Sigmoid colon (tissue), 7 donors: Measurements from ENCODE around the gene BNC1. TPM values are rescaled to one million over a fixed set of nuclear protein-coding genes. Genes with fewer than 3 reads are reported as not detected.

Source experiments
- DNase-seq: peaks from one replicate; pipeline ENCODE4 v3.0.0-alpha.2; 2019
- H3K27ac ChIP-seq, 4 donors: fragments of 200-600 bp; sonication (generic); one replicate each; pipeline ENCODE4 v1.5.1; 2016 to 2019; ENCODE audit warnings: mild to moderate bottlenecking in 1 of 4
- H3K27me3 ChIP-seq, 3 donors: fragments of 200-600 bp; sonication (generic); one replicate each; pipeline ENCODE4 v1.5.1; 2019; ENCODE audit warnings: mild to moderate bottlenecking in 1 of 3
- H3K36me3 ChIP-seq, 4 donors: fragments of 200-600 bp; sonication (generic); one replicate each; pipeline ENCODE4 v1.5.1; 2016 to 2019
- H3K4me1 ChIP-seq, 4 donors: fragments of 200-600 bp; sonication (generic); one replicate each; pipeline ENCODE4 v1.5.1; 2017 to 2019
- H3K4me3 ChIP-seq, 4 donors: fragments of 200-600 bp; sonication (generic); one replicate each; pipeline ENCODE4 v1.5.1; 2017 to 2019; ENCODE audit warnings: mild to moderate bottlenecking in 2 of 4, moderate library complexity in 1 of 4
- H3K9me3 ChIP-seq, 4 donors: fragments of 200-600 bp in 3 of 4; sonication (generic) in 3 of 4; one replicate each; pipeline versions ENCODE4 v1.5.1 to v1.6.1; 2013 to 2019
- EP300 ChIP-seq, 4 donors: sonication (generic); formaldehyde crosslinking; IDR thresholded peaks; one replicate each; pipeline ENCODE4 v1.6.1; 2017; ENCODE audit warnings: antibody characterized with exemption in 4 of 4
- POLR2A ChIP-seq, 2 donors: fragments of 450-650 bp; IDR thresholded peaks; one replicate each; pipeline ENCODE4 v1.6.1; 2016; ENCODE audit warnings: antibody characterized with exemption in 2 of 2, mild to moderate bottlenecking in 2 of 2, moderate library complexity in 2 of 2
- POLR2AphosphoS5 ChIP-seq, 4 donors: sonication (generic); formaldehyde crosslinking; IDR thresholded peaks; one replicate each; pipeline ENCODE4 v1.6.1; 2017; ENCODE audit warnings: antibody characterized with exemption in 4 of 4
- WGBS, 2 donors: extraction: QIAGEN DNeasy Blood & Tissue Kit; methylation state at CpG; one replicate each; pipeline ENCODE4 v1.1.7; 2013; 5-methylcytosine and 5-hydroxymethylcytosine counted together
- intact Hi-C: fragments of 100-400 bp; cut with DNase I; formaldehyde crosslinking; loops from one replicate; pipeline ENCODE4 v1.15.1; 2023
- polyA plus RNA-seq, 3 donors: library from polyadenylated mRNA; stranded (reverse); fragments of 200-250 nt; gene quantifications; one replicate each; pipeline ENCODE4 v1.2.3, GENCODE V29; 2013
- total RNA-seq, 4 donors: library from RNA; depleted of rRNA; stranded (reverse); fragments of >200 nt; gene quantifications; one replicate each; pipeline ENCODE4 v1.1.0, GENCODE V29; 2016
- TF ChIP-seq, protein P1 (sequence below), 4 experiments: fragments of 450-650 bp in 3 of 4; fragments of 200-600 bp in 1 of 4; IDR thresholded peaks; one replicate each; pipeline ENCODE4 v1.5.1; 2016 to 2019; ENCODE audit warnings: antibody characterized with exemption in 4 of 4, mild to moderate bottlenecking in 3 of 4, moderate library complexity in 2 of 4
- donor health status: healthy with polysubstance abuse.
- donor health status: Bipolar disorder and iron deficiency.
- donor health status: healthy.

Gene BNC1
- total and polyA plus RNA-seq, 7 donors, result under 0.01 to 0.36 (median 0.14) TPM; not detected in 2

DNA sequence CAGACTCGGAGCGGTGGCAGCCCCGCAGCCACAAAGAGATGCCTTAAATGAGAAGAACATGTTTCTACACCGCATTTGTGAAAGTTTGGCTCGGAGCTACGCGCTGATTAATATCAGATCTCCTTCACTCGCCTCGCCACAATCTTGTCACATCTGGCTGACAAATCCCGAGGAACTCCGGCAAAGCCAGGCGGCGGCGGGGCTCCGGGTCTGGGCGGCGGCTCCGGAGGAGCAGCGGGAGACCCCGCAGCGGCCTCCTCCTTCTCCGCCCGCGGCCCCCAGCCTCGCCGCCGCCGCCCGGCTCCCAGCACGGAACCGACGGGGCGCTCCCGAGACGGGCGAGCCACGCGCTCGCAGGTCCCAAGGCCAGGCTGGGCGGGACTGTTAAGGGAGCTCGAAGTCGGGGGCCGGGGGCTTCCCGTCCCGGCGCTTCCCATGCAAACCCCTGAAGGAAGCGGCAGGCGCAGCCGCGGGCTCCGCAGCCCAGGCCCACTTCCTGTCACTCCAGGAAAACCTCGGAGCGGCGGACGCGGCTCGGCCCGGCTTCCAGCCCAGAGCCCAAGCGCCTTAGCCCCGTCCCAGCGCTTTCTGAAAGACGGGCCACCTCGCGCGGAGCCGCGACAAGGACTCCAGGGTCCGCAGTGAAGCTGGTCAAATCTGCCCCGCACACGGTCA is 1.2 kb downstream of the BNC1 start:
- H3K27ac ChIP-seq, result no peak overlapping the region
- peak overlapping the region; percentile 16 to 50 (median 42) for H3K4me3 ChIP-seq
- H3K27me3 ChIP-seq, result peaks cover 17 to 74% (median 54%) of the 10 kb centered on the region in 3 donors
- TF ChIP-seq POLR2AphosphoS5 (IDR thresholded peaks at IDR 0.05) (no peak), POLR2A (IDR thresholded peaks at IDR 0.05) (no peak), EP300 (IDR thresholded peaks at IDR 0.05) (no peak)
- TF ChIP-seq, protein P1, sequence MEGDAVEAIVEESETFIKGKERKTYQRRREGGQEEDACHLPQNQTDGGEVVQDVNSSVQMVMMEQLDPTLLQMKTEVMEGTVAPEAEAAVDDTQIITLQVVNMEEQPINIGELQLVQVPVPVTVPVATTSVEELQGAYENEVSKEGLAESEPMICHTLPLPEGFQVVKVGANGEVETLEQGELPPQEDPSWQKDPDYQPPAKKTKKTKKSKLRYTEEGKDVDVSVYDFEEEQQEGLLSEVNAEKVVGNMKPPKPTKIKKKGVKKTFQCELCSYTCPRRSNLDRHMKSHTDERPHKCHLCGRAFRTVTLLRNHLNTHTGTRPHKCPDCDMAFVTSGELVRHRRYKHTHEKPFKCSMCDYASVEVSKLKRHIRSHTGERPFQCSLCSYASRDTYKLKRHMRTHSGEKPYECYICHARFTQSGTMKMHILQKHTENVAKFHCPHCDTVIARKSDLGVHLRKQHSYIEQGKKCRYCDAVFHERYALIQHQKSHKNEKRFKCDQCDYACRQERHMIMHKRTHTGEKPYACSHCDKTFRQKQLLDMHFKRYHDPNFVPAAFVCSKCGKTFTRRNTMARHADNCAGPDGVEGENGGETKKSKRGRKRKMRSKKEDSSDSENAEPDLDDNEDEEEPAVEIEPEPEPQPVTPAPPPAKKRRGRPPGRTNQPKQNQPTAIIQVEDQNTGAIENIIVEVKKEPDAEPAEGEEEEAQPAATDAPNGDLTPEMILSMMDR (IDR thresholded peaks at IDR 0.05), result no peak
- intact Hi-C loops, result no loop called here
- no peaks in the 10 kb centered on the region for H3K36me3 ChIP-seq
- WGBS, 2 donors, result 2 to 7% methylated on average over 70 of the region's 70 CpGs
- H3K9me3 ChIP-seq, result no peaks in the 10 kb centered on the region
- peaks cover 0 to 19% (median 16%) of the 10 kb centered on the region in 4 donors for H3K4me1 ChIP-seq
- no peak for DNase-seq

DNA sequence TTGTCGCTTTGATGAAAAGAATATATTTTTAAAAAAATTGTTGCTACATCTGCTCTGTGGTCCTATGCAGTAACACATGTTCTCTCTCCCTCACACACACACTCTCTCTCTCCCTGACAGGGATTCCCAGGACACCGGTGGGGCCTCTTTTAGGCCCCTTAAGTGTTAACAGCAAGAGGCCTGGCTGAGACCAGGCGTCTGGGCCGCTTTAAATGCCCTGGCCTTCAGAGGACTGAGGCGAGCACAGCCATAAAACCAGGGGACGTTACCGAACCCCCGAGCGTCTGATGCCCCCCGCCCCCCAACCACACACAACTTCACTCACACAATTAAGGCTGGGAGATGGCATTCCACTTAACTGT is 1.7 kb downstream of the BNC1 start:
- no peak for TF ChIP-seq EP300 (IDR thresholded peaks at IDR 0.05)
- no peak for TF ChIP-seq POLR2A (IDR thresholded peaks at IDR 0.05)
- no peak for TF ChIP-seq POLR2AphosphoS5 (IDR thresholded peaks at IDR 0.05)
- TF ChIP-seq, protein P1 (IDR thresholded peaks at IDR 0.05), result no peak
- Histone ChIP-seq H3K27ac (no peak overlapping the region), H3K9me3 (no peaks in the 10 kb centered on the region), H3K36me3 (no peaks in the 10 kb centered on the region), H3K4me1 (peaks cover 0 to 19% (median 16%) of the 10 kb centered on the region in 4 donors), H3K4me3 (peak overlapping the region in 3 of 4 donors; percentile 35 to 50 (median 50)), H3K27me3 (peaks cover 17 to 79% (median 54%) of the 10 kb centered on the region in 3 donors)
- intact Hi-C loops, result no loop called here
- no peak for DNase-seq
- 15 to 20% methylated on average over 10 of the region's 10 CpGs for WGBS, 2 donors

DNA sequence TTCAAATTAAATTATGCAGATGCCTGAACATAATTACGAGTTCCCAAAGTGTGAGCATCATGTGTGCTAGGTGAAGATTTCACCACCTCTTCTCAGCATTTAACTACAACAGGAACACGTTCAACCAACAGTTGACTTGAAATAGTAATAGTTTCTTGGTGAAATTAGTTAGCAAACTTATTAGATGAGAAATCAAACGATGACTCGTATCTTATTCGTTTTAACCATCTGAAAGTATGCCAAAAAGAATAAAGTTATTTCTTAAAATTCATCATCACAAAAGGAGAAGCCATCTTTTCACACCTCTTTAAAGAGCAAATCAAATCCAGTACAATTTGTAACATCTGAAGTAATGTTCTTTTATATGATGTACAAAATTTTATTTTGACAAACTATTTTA is 2.3 kb downstream of the BNC1 start:
- no peak for TF ChIP-seq POLR2A (IDR thresholded peaks at IDR 0.05)
- TF ChIP-seq, protein P1 (IDR thresholded peaks at IDR 0.05), result no peak
- no peak for TF ChIP-seq EP300 (IDR thresholded peaks at IDR 0.05)
- no peak for TF ChIP-seq POLR2AphosphoS5 (IDR thresholded peaks at IDR 0.05)
- Histone ChIP-seq H3K27me3 (peaks cover 17 to 85% (median 54%) of the 10 kb centered on the region in 3 donors), H3K36me3 (no peaks in the 10 kb centered on the region), H3K4me1 (peaks cover 0 to 19% (median 16%) of the 10 kb centered on the region in 4 donors), H3K9me3 (no peaks in the 10 kb centered on the region), H3K27ac (no peak overlapping the region), H3K4me3 (no peak overlapping the region)
- DNase-seq, result no peak
- WGBS, 2 donors, result 72 to 84% methylated on average over 5 of the region's 5 CpGs
- intact Hi-C loops, result no loop called here

DNA sequence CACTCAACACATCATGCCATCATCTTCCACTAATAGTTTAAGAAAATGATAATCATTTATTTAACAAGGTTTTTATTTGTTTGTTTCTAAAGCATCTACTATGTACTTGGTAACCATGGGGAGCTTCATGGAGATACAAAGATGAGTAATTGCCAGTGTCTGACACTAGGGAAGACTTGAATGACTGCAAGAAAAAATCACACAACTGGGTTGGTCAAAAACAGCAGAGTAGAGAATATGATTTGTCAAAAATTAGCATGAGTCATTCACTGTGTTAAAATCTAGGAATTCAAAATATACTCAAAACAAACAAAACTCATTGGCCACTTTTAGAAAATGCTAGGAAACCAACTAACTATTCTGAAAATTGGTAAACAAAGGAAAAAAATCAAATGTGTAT is 6.3 kb downstream of the BNC1 start:
- TF ChIP-seq EP300 (IDR thresholded peaks at IDR 0.05) (no peak), POLR2A (IDR thresholded peaks at IDR 0.05) (no peak), POLR2AphosphoS5 (IDR thresholded peaks at IDR 0.05) (no peak)
- TF ChIP-seq, protein P1 (IDR thresholded peaks at IDR 0.05), result no peak
- Histone ChIP-seq H3K4me1 (peaks cover 0 to 5% (median 3%) of the 10 kb centered on the region in 4 donors), H3K36me3 (no peaks in the 10 kb centered on the region), H3K4me3 (no peak overlapping the region), H3K27me3 (peaks cover 3 to 64% (median 42%) of the 10 kb centered on the region in 3 donors), H3K9me3 (peaks cover 0 to 2% (median 0%) of the 10 kb centered on the region in 4 donors), H3K27ac (no peak overlapping the region)
- intact Hi-C loops, result no loop called here
- no peak for DNase-seq
